Activated CD8-positive, alpha-beta memory T cell treated with anti-CD3 and anti-CD28 coated beads for 24 hours (primary cell): Measurements from ENCODE around the gene MED22.

Experiments
- DNase-seq: peaks from one replicate; pipeline ENCODE4 v3.0.0-alpha.2; 2020

MED22 gene

GRCh38 chr9:133303266-133304157 lies 44.4 kb downstream of the MED22 start:
- peak; percentile 24 for DNase-seq

DNA sequence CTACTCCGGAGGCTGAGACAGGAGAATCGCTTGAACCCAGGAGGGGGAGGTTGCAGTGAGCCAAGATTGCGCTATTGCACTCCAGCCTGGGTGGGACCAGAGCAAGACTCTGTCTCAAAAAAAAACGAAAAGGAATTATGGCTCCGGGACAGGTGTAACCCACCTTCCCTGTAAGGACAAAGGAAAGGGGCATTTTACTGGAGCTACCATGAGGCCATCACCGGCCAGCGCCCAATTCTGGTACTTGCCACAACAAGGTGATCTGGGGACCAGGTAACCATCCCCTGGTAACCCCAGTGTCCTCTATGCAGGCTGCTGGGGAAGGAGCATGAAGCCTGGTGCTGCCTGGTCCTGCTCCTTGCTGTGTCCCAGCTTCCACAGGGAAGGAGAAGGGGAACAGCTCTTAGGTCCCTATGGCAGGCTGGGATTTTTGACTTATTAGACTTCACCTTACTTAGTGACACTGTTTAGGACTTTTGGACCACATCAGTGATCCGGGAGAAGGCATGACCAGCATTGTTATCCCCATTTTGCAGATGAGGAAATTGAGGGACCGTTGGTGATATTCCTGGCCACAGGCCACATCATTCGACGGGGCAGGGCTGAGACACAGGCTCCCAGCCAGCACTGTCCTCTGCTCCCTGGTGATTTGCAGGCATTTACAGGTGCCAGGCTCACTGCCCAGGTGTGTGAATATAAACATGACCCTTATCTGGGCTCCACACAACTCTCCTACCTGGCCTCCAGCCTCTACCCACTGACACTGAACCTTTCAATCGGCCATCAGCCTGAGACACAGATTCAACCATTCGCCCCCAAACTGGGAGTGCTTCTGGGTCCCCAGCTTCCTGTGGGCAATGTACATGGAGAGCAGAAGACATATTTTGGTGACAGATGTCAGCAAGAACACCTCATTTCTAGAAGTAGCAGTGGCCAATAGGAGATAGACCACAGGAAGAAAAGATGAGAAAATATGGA lies 46.4 kb downstream of the MED22 start:
- DNase-seq: peak; percentile 37

- peak; percentile 17 for DNase-seq
These were observed 47.9 kb downstream of the MED22 start for GRCh38 chr9:133299996-133300395.

DNA sequence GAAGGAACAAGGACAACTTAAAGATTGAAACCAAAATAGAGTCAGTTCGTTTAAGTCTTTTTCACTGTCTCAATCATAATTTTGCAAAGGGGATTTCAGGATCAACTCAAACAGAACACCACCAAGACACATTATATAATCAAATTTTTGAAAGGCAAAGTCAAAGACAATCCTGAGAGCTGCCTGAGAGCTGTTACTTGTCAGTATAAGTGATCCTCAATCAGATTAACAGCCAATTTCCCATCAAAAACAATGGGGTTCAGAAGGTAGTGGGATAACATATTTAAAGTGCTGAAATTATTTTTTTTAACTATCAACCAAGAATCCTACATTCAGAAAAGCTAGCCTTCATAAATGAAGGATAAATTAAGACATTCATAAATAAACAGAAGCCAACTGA lies 53.7 kb downstream of the MED22 start:
- DNase-seq: no peak

DNA sequence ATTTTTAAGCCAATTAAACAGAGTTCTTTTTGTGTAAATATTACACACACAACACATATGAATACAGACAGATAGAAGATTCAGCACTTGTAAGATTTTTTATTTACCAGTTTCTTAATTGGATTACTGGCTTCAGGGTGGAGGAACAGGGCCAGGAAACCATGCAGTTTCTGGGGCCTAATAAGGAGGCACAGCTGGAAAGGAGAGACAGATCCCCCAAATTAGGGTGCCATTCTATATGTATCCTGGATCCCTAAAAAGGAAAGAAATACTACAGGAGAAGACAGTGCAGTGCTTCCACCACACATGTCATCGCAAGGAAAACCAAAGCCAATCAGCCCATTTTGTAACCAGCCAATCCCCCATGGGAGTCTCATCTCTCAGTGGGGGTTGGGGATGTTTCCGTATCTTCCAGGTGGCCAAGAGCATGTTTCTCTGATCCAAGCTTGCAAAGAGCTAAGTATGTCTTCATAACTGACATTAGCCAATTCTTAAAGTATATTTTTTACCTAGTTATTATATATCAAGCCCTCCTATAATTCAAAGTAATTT lies 57.1 kb downstream of the MED22 start:
- no peak for DNase-seq
